ENCODE results near the gene LRRC4C. TPM values are rescaled to one million over a fixed set of nuclear protein-coding genes. Genes with fewer than 3 reads are reported as not detected.

The LRRC4C gene
- polyA plus RNA-seq, 1 experiment, result 0.02 TPM

GRCh38 chr11:41383768-41384167 lies 75.7 kb downstream of the LRRC4C start:
- CTCF ChIA-PET, result no interaction called here
- TF ChIP-seq, protein P1, sequence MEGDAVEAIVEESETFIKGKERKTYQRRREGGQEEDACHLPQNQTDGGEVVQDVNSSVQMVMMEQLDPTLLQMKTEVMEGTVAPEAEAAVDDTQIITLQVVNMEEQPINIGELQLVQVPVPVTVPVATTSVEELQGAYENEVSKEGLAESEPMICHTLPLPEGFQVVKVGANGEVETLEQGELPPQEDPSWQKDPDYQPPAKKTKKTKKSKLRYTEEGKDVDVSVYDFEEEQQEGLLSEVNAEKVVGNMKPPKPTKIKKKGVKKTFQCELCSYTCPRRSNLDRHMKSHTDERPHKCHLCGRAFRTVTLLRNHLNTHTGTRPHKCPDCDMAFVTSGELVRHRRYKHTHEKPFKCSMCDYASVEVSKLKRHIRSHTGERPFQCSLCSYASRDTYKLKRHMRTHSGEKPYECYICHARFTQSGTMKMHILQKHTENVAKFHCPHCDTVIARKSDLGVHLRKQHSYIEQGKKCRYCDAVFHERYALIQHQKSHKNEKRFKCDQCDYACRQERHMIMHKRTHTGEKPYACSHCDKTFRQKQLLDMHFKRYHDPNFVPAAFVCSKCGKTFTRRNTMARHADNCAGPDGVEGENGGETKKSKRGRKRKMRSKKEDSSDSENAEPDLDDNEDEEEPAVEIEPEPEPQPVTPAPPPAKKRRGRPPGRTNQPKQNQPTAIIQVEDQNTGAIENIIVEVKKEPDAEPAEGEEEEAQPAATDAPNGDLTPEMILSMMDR (IDR thresholded peaks at IDR 0.05; ENCODE audit: low read depth, low read length), result no peak
- no peak for DNase-seq (ENCODE audit: low read depth, low spot score)
- Histone ChIP-seq H3K9me3 (ENCODE audit: control insufficient read depth, insufficient read depth, low read length) (no peaks in the 10 kb centered on the region; the same call in 1 of the 2 replicates), H3K4me3 (ENCODE audit: low read depth, low read length) (no peak overlapping the region), H3K27ac (ENCODE audit: low read depth, low read length) (no peak overlapping the region), H3K27me3 (ENCODE audit: control insufficient read depth, insufficient read depth, low read length) (no peaks in the 10 kb centered on the region)
- POLR2A ChIA-PET, result no interaction called here

DNA sequence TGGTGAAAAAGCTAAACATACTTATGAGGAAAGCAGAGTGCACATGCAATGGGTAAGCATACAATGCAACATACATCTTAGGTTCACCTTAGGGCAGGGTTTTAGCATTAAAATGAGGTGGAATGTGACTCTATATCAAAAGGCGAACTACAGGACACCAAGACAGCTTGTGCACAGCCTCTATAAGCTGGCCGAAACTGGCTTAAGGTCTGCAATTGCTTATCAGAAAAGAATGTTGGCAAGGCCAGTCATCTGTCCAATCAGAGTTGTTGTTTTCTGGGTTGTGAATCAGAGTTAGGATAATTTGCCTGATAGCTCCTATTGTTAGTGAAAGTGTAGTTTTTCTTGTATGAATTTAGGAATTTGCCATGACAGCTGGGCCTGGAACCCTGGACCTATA lies 76.5 kb downstream of the LRRC4C start:
- H3K27ac ChIP-seq (ENCODE audit: low read depth, low read length), result no peak overlapping the region
- H3K27me3 ChIP-seq (ENCODE audit: control insufficient read depth, insufficient read depth, low read length), result no peaks in the 10 kb centered on the region
- TF ChIP-seq, protein P1 (IDR thresholded peaks at IDR 0.05; ENCODE audit: low read depth, low read length), result no peak
- H3K9me3 ChIP-seq (ENCODE audit: control insufficient read depth, insufficient read depth, low read length), result no peaks in the 10 kb centered on the region; the same call in 1 of the 2 replicates
- H3K4me3 ChIP-seq (ENCODE audit: low read depth, low read length), result no peak overlapping the region
- POLR2A ChIA-PET, result no interaction called here
- CTCF ChIA-PET, result no interaction called here
- no peak for DNase-seq (ENCODE audit: low read depth, low spot score)

DNA sequence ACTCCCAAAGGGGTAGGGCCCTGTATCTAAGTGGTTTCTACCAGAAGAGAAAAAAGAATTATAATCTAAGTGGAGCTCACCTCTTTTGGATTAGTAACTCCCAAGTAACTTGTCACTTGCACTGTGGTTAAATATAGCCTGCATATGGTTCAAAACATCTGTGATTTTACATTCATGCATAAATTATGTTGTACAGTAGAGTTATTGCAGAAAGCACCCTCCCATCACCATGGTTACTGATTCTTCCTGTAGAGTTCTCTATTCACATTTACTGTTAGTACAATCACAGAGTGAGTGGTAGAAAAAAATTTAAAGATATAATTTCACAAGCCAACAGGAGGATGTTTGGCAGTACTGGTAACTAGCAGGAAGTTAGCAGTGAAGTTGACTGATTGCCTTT lies 80.4 kb downstream of the LRRC4C start:
- H3K27me3 ChIP-seq (ENCODE audit: control insufficient read depth, insufficient read depth, low read length), result no peaks in the 10 kb centered on the region
- H3K4me3 ChIP-seq (ENCODE audit: low read depth, low read length), result no peak overlapping the region
- H3K9me3 ChIP-seq (ENCODE audit: control insufficient read depth, insufficient read depth, low read length), result no peaks in the 10 kb centered on the region; the same call in 1 of the 2 replicates
- no peak overlapping the region for H3K27ac ChIP-seq (ENCODE audit: low read depth, low read length)
- TF ChIP-seq, protein P1 (IDR thresholded peaks at IDR 0.05; ENCODE audit: low read depth, low read length), result no peak
- CTCF ChIA-PET, result no interaction called here
- DNase-seq (ENCODE audit: low read depth, low spot score), result no peak
- POLR2A ChIA-PET, result no interaction called here

DNA sequence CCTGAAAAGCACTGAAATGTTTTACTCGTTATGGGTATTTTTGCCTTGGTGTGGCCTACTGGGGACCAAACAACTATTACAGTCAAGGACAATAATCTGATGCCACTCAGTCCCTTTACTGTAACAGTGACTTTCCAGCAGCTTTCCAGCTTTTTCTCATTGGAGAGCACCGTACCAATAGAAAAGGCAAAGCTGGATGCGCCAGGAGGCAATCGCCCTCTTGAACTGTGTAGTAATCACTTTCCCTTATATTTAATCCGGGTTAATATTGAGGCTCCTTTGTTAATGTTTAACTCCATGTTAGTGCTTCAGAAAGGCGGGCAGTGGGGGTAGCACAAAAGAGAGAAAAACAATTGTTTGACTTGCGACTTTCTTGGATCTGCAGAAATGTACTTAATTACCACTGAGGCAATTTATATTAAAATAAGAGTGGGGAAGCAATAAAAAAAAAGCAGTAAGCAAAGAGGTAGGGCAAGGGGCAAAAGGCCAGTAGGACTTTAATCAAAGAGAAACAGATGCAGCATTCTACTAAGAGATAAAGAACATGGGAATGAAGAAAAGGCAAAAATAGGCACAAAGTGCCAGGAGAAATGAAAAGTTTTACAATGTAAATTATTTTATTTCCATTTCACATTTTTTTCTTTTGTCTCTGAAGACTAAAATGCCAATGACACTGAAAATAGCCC lies 81.6 kb downstream of the LRRC4C start:
- no peaks in the 10 kb centered on the region for H3K27me3 ChIP-seq (ENCODE audit: control insufficient read depth, insufficient read depth, low read length)
- POLR2A ChIA-PET, result no interaction called here
- CTCF ChIA-PET, result no interaction called here
- H3K27ac ChIP-seq (ENCODE audit: low read depth, low read length), result no peak overlapping the region
- no peak overlapping the region for H3K4me3 ChIP-seq (ENCODE audit: low read depth, low read length)
- H3K9me3 ChIP-seq (ENCODE audit: control insufficient read depth, insufficient read depth, low read length), result no peaks in the 10 kb centered on the region; the same call in 1 of the 2 replicates
- DNase-seq (ENCODE audit: low read depth, low spot score), result no peak
- TF ChIP-seq, protein P1 (IDR thresholded peaks at IDR 0.05; ENCODE audit: low read depth, low read length), result no peak

- CTCF ChIA-PET, result no interaction called here
- Histone ChIP-seq H3K27ac (ENCODE audit: low read depth, low read length) (no peak overlapping the region), H3K9me3 (ENCODE audit: control insufficient read depth, insufficient read depth, low read length) (peaks cover 14% of the 10 kb centered on the region; the same call in 1 of the 2 replicates), H3K4me3 (ENCODE audit: low read depth, low read length) (no peak overlapping the region), H3K27me3 (ENCODE audit: control insufficient read depth, insufficient read depth, low read length) (no peaks in the 10 kb centered on the region)
- no peak for DNase-seq (ENCODE audit: low read depth, low spot score)
- TF ChIP-seq, protein P1 (IDR thresholded peaks at IDR 0.05; ENCODE audit: low read depth, low read length), result no peak
- POLR2A ChIA-PET, result no interaction called here
Observed at GRCh38 chr11:41351825-41352224, 107.6 kb downstream of the LRRC4C start.

All from AG04450 (cell line).